ENCODE data around the gene PEX19.

DNA sequence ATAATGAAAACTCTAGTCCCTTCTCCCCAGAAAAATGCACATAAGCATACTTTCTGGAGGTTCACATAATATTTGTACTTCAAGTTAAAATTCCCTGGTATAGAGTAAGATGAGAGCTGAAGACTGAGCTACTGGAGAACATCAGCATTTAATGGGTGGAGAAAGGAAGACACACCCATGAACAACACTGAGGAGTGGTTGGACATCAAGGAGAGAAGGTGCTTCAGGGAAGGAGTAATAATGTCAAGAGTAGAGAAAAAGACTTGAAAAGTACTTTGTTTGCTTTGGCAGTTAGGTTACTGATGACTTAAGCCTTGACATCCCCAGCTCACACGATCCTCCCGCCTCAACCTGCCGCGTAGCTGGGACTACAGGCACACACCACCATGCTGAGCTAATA, 57.9 kb downstream of the PEX19 start:
- no peak for TF ChIP-seq POLR2AphosphoS5 (IDR thresholded peaks at IDR 0.05)
- TF ChIP-seq, protein P1, sequence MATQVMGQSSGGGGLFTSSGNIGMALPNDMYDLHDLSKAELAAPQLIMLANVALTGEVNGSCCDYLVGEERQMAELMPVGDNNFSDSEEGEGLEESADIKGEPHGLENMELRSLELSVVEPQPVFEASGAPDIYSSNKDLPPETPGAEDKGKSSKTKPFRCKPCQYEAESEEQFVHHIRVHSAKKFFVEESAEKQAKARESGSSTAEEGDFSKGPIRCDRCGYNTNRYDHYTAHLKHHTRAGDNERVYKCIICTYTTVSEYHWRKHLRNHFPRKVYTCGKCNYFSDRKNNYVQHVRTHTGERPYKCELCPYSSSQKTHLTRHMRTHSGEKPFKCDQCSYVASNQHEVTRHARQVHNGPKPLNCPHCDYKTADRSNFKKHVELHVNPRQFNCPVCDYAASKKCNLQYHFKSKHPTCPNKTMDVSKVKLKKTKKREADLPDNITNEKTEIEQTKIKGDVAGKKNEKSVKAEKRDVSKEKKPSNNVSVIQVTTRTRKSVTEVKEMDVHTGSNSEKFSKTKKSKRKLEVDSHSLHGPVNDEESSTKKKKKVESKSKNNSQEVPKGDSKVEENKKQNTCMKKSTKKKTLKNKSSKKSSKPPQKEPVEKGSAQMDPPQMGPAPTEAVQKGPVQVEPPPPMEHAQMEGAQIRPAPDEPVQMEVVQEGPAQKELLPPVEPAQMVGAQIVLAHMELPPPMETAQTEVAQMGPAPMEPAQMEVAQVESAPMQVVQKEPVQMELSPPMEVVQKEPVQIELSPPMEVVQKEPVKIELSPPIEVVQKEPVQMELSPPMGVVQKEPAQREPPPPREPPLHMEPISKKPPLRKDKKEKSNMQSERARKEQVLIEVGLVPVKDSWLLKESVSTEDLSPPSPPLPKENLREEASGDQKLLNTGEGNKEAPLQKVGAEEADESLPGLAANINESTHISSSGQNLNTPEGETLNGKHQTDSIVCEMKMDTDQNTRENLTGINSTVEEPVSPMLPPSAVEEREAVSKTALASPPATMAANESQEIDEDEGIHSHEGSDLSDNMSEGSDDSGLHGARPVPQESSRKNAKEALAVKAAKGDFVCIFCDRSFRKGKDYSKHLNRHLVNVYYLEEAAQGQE (IDR thresholded peaks at IDR 0.05; ENCODE audit: borderline replicate concordance), result no peak
- TF ChIP-seq EZH2 (IDR thresholded peaks at IDR 0.05; ENCODE audit: borderline replicate concordance, insufficient read depth, low read length, poor library complexity, severe bottlenecking), result no peak
- no peak for TF ChIP-seq EP300 (conservative IDR thresholded peaks at IDR 0.05; ENCODE audit: poor library complexity, severe bottlenecking)
- TF ChIP-seq, protein P2, sequence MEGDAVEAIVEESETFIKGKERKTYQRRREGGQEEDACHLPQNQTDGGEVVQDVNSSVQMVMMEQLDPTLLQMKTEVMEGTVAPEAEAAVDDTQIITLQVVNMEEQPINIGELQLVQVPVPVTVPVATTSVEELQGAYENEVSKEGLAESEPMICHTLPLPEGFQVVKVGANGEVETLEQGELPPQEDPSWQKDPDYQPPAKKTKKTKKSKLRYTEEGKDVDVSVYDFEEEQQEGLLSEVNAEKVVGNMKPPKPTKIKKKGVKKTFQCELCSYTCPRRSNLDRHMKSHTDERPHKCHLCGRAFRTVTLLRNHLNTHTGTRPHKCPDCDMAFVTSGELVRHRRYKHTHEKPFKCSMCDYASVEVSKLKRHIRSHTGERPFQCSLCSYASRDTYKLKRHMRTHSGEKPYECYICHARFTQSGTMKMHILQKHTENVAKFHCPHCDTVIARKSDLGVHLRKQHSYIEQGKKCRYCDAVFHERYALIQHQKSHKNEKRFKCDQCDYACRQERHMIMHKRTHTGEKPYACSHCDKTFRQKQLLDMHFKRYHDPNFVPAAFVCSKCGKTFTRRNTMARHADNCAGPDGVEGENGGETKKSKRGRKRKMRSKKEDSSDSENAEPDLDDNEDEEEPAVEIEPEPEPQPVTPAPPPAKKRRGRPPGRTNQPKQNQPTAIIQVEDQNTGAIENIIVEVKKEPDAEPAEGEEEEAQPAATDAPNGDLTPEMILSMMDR (IDR thresholded peaks at IDR 0.05; ENCODE audit: poor library complexity, severe bottlenecking), result no peak
- no peak for TF ChIP-seq RAD21 (conservative IDR thresholded peaks at IDR 0.05)
- no peak for TF ChIP-seq TAF1 (IDR thresholded peaks at IDR 0.05; ENCODE audit: low read depth)
- TF ChIP-seq SMC3 (conservative IDR thresholded peaks at IDR 0.05; ENCODE audit: poor library complexity), result no peak

Data from neural cell (in vitro differentiated cells).